Measurements from ENCODE around the gene ZNF8. TPM values are rescaled to one million over a fixed set of nuclear protein-coding genes. Genes with fewer than 3 reads are reported as not detected.

The ZNF8 gene
- total RNA-seq, 2 donors from 2014 or later = 5.6 to 6.6 TPM

DNA sequence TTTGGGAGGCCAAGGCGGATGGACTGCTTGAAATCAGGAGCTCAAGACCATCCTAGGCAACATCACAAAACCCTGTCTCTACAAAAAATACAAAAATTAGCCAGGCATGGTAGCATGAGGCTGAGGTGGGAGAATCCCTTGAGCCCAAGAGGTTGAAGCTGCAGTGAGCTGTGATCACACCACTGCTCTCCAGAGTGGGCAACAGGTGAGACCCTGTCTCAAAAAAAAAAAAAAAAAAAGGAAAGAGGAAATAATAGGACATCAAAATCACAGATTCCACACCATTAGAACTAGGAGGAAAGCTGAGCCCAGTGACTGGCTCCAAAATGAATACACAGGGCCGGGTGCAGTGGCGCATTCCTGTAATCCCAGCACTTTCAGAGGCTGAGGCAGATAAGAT lies 3.2 kb upstream of the ZNF8 start:
- no peak overlapping the region for H3K4me3 Mint-ChIP-seq
- peaks cover 8% of the 10 kb centered on the region for H3K36me3 Mint-ChIP-seq (ENCODE audit: low read depth)
- DNase-seq = no peak
- H3K4me1 Mint-ChIP-seq = peaks cover 15% of the 10 kb centered on the region
- H3K9me3 ChIP-seq (ENCODE audit: control insufficient read depth, low read length, poor library complexity, severe bottlenecking) = peaks cover 7% of the 10 kb centered on the region
- no peak overlapping the region for H3K27ac Mint-ChIP-seq
- H3K27me3 Mint-ChIP-seq = no peaks in the 10 kb centered on the region
- no peak for ATAC-seq

DNA sequence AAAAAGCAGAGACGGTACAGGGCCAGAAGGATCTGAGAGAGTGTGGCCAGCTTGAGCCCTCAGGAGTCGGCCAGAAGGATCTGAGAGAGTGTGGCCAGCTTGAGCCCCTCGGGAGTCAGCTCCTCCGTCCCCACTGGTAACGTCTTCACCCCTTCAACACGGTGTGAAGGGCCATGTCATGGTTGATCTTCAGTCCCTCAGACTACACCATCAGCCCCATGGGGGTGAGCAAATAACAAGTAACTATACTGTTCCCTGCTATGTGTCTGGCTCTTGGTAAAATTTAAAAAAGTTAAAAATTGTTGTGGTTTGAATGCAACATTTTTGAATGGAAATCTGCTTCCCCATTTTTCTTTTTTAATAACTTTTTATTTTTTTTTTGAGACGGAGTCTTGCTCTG lies 1.6 kb upstream of the ZNF8 start:
- Mint-ChIP-seq H3K4me3 (peak overlapping the region; percentile 97), H3K27me3 (no peaks in the 10 kb centered on the region), H3K36me3 (ENCODE audit: low read depth) (peaks cover 8% of the 10 kb centered on the region), H3K4me1 (peaks cover 25% of the 10 kb centered on the region), H3K27ac (peak overlapping the region; percentile 95)
- no peak for DNase-seq
- peaks cover under 1% of the 10 kb centered on the region for H3K9me3 ChIP-seq (ENCODE audit: control insufficient read depth, low read length, poor library complexity, severe bottlenecking)
- no peak for ATAC-seq

DNA sequence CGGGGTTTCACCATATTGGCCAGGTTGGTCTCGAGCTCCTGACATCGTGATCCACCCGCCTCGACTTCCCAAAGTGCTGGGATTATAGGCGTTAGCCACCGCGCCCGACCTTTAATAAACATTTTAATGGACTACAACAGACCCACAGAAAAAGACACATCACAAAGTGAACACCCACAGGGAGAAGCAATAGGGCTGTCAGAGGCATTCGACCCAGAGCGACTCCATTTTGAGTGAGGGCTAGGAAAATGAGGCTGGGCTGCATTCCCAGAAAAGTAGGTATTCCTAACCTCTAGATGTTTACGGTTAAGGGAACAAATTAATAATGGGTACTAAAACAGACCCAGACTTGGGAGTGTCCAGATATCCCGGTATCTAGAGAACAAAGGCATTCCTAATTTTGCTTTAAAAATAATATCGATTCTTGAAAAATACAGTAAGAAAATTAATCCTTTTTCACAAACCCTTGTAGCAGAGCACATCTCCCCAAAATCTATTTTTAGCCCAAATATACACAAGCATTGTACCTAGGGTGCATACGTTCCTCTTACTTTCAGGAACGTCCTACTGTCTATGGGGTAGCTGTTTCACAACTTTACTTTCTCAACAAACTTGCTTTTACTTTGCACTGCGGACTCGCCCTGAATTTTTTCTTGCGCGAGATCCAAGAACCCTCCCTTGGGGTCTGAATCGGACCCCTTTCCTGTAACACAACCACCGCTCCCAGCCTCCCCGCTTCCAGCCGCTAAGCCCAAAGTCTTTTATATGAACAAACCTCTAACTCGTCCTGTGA lies 811 bp upstream of the ZNF8 start:
- peak; percentile 6 for ATAC-seq
- no peak for DNase-seq
- Mint-ChIP-seq H3K4me1 (peaks cover 25% of the 10 kb centered on the region), H3K27ac (peak overlapping the region; percentile 95), H3K4me3 (peak overlapping the region; percentile 97), H3K36me3 (ENCODE audit: low read depth) (peaks cover 8% of the 10 kb centered on the region), H3K27me3 (no peaks in the 10 kb centered on the region)
- H3K9me3 ChIP-seq (ENCODE audit: control insufficient read depth, low read length, poor library complexity, severe bottlenecking) = no peaks in the 10 kb centered on the region

- Mint-ChIP-seq H3K4me3 (peak overlapping the region; percentile 97), H3K27me3 (no peaks in the 10 kb centered on the region), H3K4me1 (peaks cover 25% of the 10 kb centered on the region), H3K36me3 (ENCODE audit: low read depth) (peaks cover 8% of the 10 kb centered on the region), H3K27ac (peak overlapping the region; percentile 95)
- peak; percentile 5 to 22 (median 18) for DNase-seq
- no peak for ATAC-seq
- no peaks in the 10 kb centered on the region for H3K9me3 ChIP-seq (ENCODE audit: control insufficient read depth, low read length, poor library complexity, severe bottlenecking)
Observed at GRCh38 chr19:58279042-58279924, 528 bp downstream of the ZNF8 start.

DNA sequence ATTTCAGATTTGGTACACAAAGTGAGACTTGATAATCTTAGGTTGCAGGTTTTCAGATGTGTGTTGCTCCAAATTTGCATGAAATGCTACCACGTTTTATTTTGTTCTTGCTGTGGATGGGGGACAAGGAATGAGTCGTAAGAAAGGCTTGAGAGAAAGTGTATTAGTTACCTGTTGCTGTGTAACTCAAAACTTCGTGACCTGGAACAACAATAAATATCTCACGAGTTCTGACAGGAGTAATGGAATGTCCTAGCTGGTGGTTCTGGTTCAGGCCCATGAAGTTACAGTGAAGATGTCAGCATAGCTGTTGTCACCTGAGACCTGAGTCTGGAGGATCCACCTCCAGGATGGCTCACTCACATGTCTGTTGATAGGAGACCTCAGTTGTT lies 1.2 kb downstream of the ZNF8 start:
- peaks cover 25% of the 10 kb centered on the region for H3K4me1 Mint-ChIP-seq
- ATAC-seq (no peak), DNase-seq (no peak)
- H3K36me3 Mint-ChIP-seq (ENCODE audit: low read depth) = peaks cover 8% of the 10 kb centered on the region
- no peaks in the 10 kb centered on the region for H3K27me3 Mint-ChIP-seq
- peak overlapping the region; percentile 97 for H3K4me3 Mint-ChIP-seq
- H3K27ac Mint-ChIP-seq = peak overlapping the region; percentile 95
- no peaks in the 10 kb centered on the region for H3K9me3 ChIP-seq (ENCODE audit: control insufficient read depth, low read length, poor library complexity, severe bottlenecking)

DNA sequence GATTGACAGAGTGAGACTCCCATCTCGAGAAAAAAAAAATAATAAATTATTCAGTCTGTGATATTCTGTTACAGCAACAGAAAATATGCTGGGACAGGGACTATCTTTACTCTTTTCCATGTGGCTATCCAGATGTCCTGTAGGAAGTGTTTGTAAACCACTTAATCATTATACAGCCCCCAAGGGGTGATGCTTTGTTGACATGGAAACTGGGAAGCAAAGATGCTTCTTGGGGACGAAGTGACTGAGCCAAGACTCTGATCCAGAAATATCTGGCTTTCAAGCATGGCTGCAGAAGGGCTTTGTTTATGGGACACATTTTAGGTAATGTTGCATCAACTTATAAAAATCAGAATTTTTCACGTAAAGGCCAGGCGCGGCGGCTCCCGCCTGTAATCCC lies 5.4 kb downstream of the ZNF8 start:
- Mint-ChIP-seq H3K27me3 (no peaks in the 10 kb centered on the region), H3K4me1 (peaks cover 17% of the 10 kb centered on the region), H3K36me3 (ENCODE audit: low read depth) (peaks cover 8% of the 10 kb centered on the region), H3K4me3 (no peak overlapping the region), H3K27ac (no peak overlapping the region)
- no peaks in the 10 kb centered on the region for H3K9me3 ChIP-seq (ENCODE audit: control insufficient read depth, low read length, poor library complexity, severe bottlenecking)
- DNase-seq (no peak), ATAC-seq (no peak)

DNA sequence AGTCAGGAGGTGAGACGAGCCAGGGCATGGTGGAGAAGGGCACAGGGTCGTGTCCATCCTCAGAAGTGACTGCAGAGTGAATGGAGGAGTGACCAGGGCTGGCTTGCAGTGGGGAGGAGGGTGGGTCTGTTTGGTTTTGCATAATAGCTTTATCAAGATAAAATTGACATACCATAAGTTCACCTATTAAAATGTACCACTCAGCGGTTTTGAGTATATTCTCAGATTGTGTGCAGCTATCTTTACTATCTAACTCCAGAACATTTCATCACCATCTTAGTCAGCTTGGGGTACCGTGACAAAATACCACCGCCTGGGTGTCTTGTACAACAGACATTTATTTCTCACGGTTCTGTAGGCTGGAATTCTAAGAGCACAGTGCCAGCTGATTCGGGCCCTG lies 13.2 kb downstream of the ZNF8 start:
- no peaks in the 10 kb centered on the region for H3K27me3 Mint-ChIP-seq
- H3K4me1 Mint-ChIP-seq = peaks cover 2% of the 10 kb centered on the region
- H3K9me3 ChIP-seq (ENCODE audit: control insufficient read depth, low read length, poor library complexity, severe bottlenecking) = peaks cover 13% of the 10 kb centered on the region
- no peak overlapping the region for H3K4me3 Mint-ChIP-seq
- DNase-seq (no peak), ATAC-seq (no peak)
- peaks cover 14% of the 10 kb centered on the region for H3K36me3 Mint-ChIP-seq (ENCODE audit: low read depth)
- H3K27ac Mint-ChIP-seq = no peak overlapping the region

GRCh38 chr19:58294743-58295374 lies 16.1 kb downstream of the ZNF8 start:
- ATAC-seq = no peak

GRCh38 chr19:58296104-58296503 lies 17.3 kb downstream of the ZNF8 start:
- no peak for ATAC-seq
- no peak overlapping the region for H3K4me3 Mint-ChIP-seq
- H3K27me3 Mint-ChIP-seq = no peaks in the 10 kb centered on the region
- DNase-seq = no peak
- H3K9me3 ChIP-seq (ENCODE audit: control insufficient read depth, low read length, poor library complexity, severe bottlenecking) = peaks cover 13% of the 10 kb centered on the region
- no peak overlapping the region for H3K27ac Mint-ChIP-seq
- peaks cover 8% of the 10 kb centered on the region for H3K36me3 Mint-ChIP-seq (ENCODE audit: low read depth)
- peaks cover 1% of the 10 kb centered on the region for H3K4me1 Mint-ChIP-seq

More at GRCh38 chr19:58294743-58295374, 16.1 kb downstream of the ZNF8 start:
- Mint-ChIP-seq H3K36me3 (ENCODE audit: low read depth) (peaks cover 9% of the 10 kb centered on the region), H3K27ac (no peak overlapping the region), H3K4me1 (peaks cover 2% of the 10 kb centered on the region), H3K4me3 (no peak overlapping the region), H3K27me3 (no peaks in the 10 kb centered on the region)
- H3K9me3 ChIP-seq (ENCODE audit: control insufficient read depth, low read length, poor library complexity, severe bottlenecking) = peaks cover 13% of the 10 kb centered on the region
- no peak for DNase-seq

GRCh38 chr19:58300620-58301019 lies 21.9 kb downstream of the ZNF8 start:
- Mint-ChIP-seq H3K4me1 (peaks cover 10% of the 10 kb centered on the region), H3K4me3 (no peak overlapping the region), H3K36me3 (ENCODE audit: low read depth) (peaks cover 7% of the 10 kb centered on the region), H3K27me3 (no peaks in the 10 kb centered on the region), H3K27ac (no peak overlapping the region)
- ATAC-seq = no peak
- no peaks in the 10 kb centered on the region for H3K9me3 ChIP-seq (ENCODE audit: control insufficient read depth, low read length, poor library complexity, severe bottlenecking)
- DNase-seq = no peak

- peaks cover 6% of the 10 kb centered on the region for H3K36me3 Mint-ChIP-seq (ENCODE audit: low read depth)
- no peaks in the 10 kb centered on the region for H3K27me3 Mint-ChIP-seq
- H3K4me3 Mint-ChIP-seq = no peak overlapping the region
- peaks cover 28% of the 10 kb centered on the region for H3K4me1 Mint-ChIP-seq
- peak overlapping the region; percentile 97 for H3K27ac Mint-ChIP-seq
- ATAC-seq (no peak), DNase-seq (no peak)
- no peaks in the 10 kb centered on the region for H3K9me3 ChIP-seq (ENCODE audit: control insufficient read depth, low read length, poor library complexity, severe bottlenecking)
Observed at GRCh38 chr19:58304255-58304654, 25.5 kb downstream of the ZNF8 start.

- DNase-seq (no peak), ATAC-seq (no peak)
- Mint-ChIP-seq H3K27me3 (no peaks in the 10 kb centered on the region), H3K4me3 (peak overlapping the region; percentile 99), H3K36me3 (ENCODE audit: low read depth) (peaks cover 6% of the 10 kb centered on the region), H3K4me1 (peaks cover 32% of the 10 kb centered on the region), H3K27ac (peak overlapping the region; percentile 97)
- H3K9me3 ChIP-seq (ENCODE audit: control insufficient read depth, low read length, poor library complexity, severe bottlenecking) = no peaks in the 10 kb centered on the region
Observed at GRCh38 chr19:58304748-58305064, 26.0 kb downstream of the ZNF8 start.

Data from T-helper 17 cell (primary cell).